GM23338 (cell line): Measurements from ENCODE around the gene PGBD5. TPM values are rescaled to one million over a fixed set of nuclear protein-coding genes. Genes with fewer than 3 reads are reported as not detected.

ENCODE experiments used
- ATAC-seq: fragments of 200-7000 bp; cut with Tn5 transposase; 3 replicates; pipeline ENCODE4 v1.9.1; 2020
- DNase-seq: peaks from one replicate; pipeline ENCODE4 v3.0.0-alpha.2; 2015; ENCODE audit warnings: low spot score
- H2AFZ ChIP-seq: fragments of 200-600 bp; sonication (generic); 2 replicates; pipeline ENCODE4 v1.8.0; 2016; ENCODE audit warnings: antibody characterized with exemption, mild to moderate bottlenecking, moderate library complexity
- H3F3A ChIP-seq: fragments of 200-600 bp; sonication (generic); replicated peaks from 2 replicates; pipeline ENCODE4 v1.8.0; 2017; ENCODE audit warnings: antibody characterized with exemption, mixed run types, low read depth
- H3K27ac ChIP-seq: fragments of 200-600 bp; sonication (generic); 2 replicates; pipeline ENCODE4 v1.6.1; 2016; ENCODE audit warnings: low read depth
- H3K27me3 ChIP-seq: fragments of 200-600 bp; sonication (generic); 2 replicates; pipeline ENCODE4 v1.8.0; 2016; ENCODE audit warnings: mild to moderate bottlenecking, mixed run types, moderate library complexity; ENCODE audit not compliant: insufficient read depth
- H3K36me3 ChIP-seq: fragments of 200-600 bp; sonication (generic); 2 replicates; pipeline ENCODE4 v1.8.0; 2016; ENCODE audit warnings: mild to moderate bottlenecking; ENCODE audit not compliant: insufficient read depth
- H3K4me1 ChIP-seq: fragments of 200-600 bp; sonication (generic); 2 replicates; pipeline ENCODE4 v1.8.0; 2016; ENCODE audit warnings: mild to moderate bottlenecking, moderate library complexity; ENCODE audit not compliant: insufficient read depth
- H3K4me2 ChIP-seq: fragments of 200-600 bp; sonication (generic); 2 replicates; pipeline ENCODE4 v1.7.1; 2017; ENCODE audit warnings: mixed run types
- H3K4me3 ChIP-seq: fragments of 200-600 bp; sonication (generic); 2 replicates; pipeline ENCODE4 v1.6.1; 2016; ENCODE audit warnings: mixed run types
- H3K79me2 ChIP-seq: fragments of 200-600 bp; sonication (generic); replicated peaks from 2 replicates; pipeline ENCODE4 v1.8.0; 2017; ENCODE audit warnings: mild to moderate bottlenecking; ENCODE audit not compliant: insufficient read depth
- H3K9me2 ChIP-seq: fragments of 200-600 bp; sonication (generic); 2 replicates; pipeline ENCODE4 v1.8.0; 2017; ENCODE audit not compliant: insufficient read depth
- H4K20me1 ChIP-seq: fragments of 200-600 bp; sonication (generic); replicated peaks from 2 replicates; pipeline ENCODE4 v1.8.0; 2017; ENCODE audit warnings: mild to moderate bottlenecking; ENCODE audit not compliant: insufficient read depth
- H3K27ac Mint-ChIP-seq: 2 replicates; pipeline ENCODE4 v1.8.0; 2020; ENCODE audit warnings: inconsistent platforms, mild to moderate bottlenecking, moderate library complexity, mixed read lengths
- H3K27me3 Mint-ChIP-seq: 3 replicates; pipeline ENCODE4 v1.8.0; 2022; ENCODE audit warnings: low read depth, mild to moderate bottlenecking, moderate library complexity, mixed read lengths, inconsistent platforms; ENCODE audit not compliant: insufficient read depth, poor library complexity
- H3K36me3 Mint-ChIP-seq: 3 replicates; pipeline ENCODE4 v1.8.0; 2021; ENCODE audit warnings: low read depth, mild to moderate bottlenecking, inconsistent platforms, moderate library complexity, mixed read lengths
- H3K4me1 Mint-ChIP-seq: 3 replicates; pipeline ENCODE4 v1.8.0; 2020; ENCODE audit warnings: mild to moderate bottlenecking, inconsistent platforms, mixed read lengths
- H3K4me3 Mint-ChIP-seq: 3 replicates; pipeline ENCODE4 v1.8.0; 2021; ENCODE audit warnings: moderate library complexity, mild to moderate bottlenecking, inconsistent platforms, mixed read lengths
- H3K9me3 Mint-ChIP-seq: 3 replicates; pipeline ENCODE4 v1.8.0; 2020; ENCODE audit warnings: moderate library complexity, mild to moderate bottlenecking, inconsistent platforms, mixed read lengths
- CREB1 ChIP-seq: fragments of 250-450 bp; sonication (Bioruptor Pico); IDR thresholded peaks from 2 replicates; pipeline ENCODE4 v1.5.0; 2020; ENCODE audit warnings: low read depth, mild to moderate bottlenecking, moderate library complexity
- EZH2 ChIP-seq: fragments of 200-600 bp; sonication (generic); IDR thresholded peaks from one replicate; pipeline ENCODE4 v1.8.0; 2017; ENCODE audit warnings: antibody characterized with exemption, mild to moderate bottlenecking, low read depth; ENCODE audit not compliant: unreplicated experiment
- EZH2phosphoT487 ChIP-seq: fragments of 200-600 bp; sonication (generic); IDR thresholded peaks from one replicate; pipeline ENCODE4 v1.8.1; 2018; ENCODE audit warnings: antibody characterized with exemption; ENCODE audit not compliant: unreplicated experiment
- JUNB ChIP-seq: IDR thresholded peaks from one replicate; pipeline ENCODE4 v1.6.1; 2016; ENCODE audit warnings: antibody characterized with exemption; ENCODE audit not compliant: unreplicated experiment
- NANOG ChIP-seq: IDR thresholded peaks from 2 replicates; pipeline ENCODE4 v1.6.1; 2016; ENCODE audit warnings: antibody characterized with exemption, borderline replicate concordance
- POLR2AphosphoS5 ChIP-seq: IDR thresholded peaks from 2 replicates; pipeline ENCODE4 v1.6.1; 2016; ENCODE audit warnings: antibody characterized with exemption, low read depth
- STAT1 ChIP-seq: IDR thresholded peaks from one replicate; pipeline ENCODE4 v1.6.1; 2016; ENCODE audit warnings: antibody characterized with exemption; ENCODE audit not compliant: unreplicated experiment
- ZNF331 ChIP-seq: fragments of 250-450 bp; sonication (Bioruptor Pico); IDR thresholded peaks from 2 replicates; pipeline ENCODE4 v1.5.0; 2020; ENCODE audit warnings: low read depth, mild to moderate bottlenecking, moderate library complexity
- polyA plus RNA-seq: library from polyadenylated mRNA; unstranded; fragments of >200 nt; fragmentation: Nextera tagmentation; extraction: Ambion mirVana; gene quantifications from 2 replicates; pipeline ENCODE4 v1.2.1, GENCODE V29; 2016
- total RNA-seq: library from RNA; depleted of rRNA; stranded (reverse); fragments of >200 nt; shearing (Covaris generic); gene quantifications from 2 replicates; pipeline ENCODE4 v1.2.3, GENCODE V29; 2014
- TF ChIP-seq, protein P1 (sequence below): IDR thresholded peaks from 2 replicates; pipeline ENCODE4 v1.6.1; 2016; ENCODE audit warnings: antibody characterized with exemption
- TF ChIP-seq, protein P2 (sequence below), 2 experiments: fragments of 200-600 bp in 1 of 2; sonication (generic) in 1 of 2; conservative IDR thresholded peaks; 2 replicates each; pipeline versions ENCODE4 v1.5.1 to v1.6.1; 2016 to 2017; ENCODE audit warnings: antibody characterized with exemption in 2 of 2, low read depth in 2 of 2, mild to moderate bottlenecking in 2 of 2, moderate library complexity in 1 of 2
- TF ChIP-seq, protein P3 (sequence below): fragments of 250-450 bp; sonication (Bioruptor Pico); IDR thresholded peaks from 2 replicates; pipeline ENCODE4 v1.5.0; 2020; ENCODE audit warnings: mild to moderate bottlenecking, moderate library complexity

Gene PGBD5
- total and polyA plus RNA-seq, 2 experiments from 2014 or later = 3.4 to 16.6 TPM

DNA sequence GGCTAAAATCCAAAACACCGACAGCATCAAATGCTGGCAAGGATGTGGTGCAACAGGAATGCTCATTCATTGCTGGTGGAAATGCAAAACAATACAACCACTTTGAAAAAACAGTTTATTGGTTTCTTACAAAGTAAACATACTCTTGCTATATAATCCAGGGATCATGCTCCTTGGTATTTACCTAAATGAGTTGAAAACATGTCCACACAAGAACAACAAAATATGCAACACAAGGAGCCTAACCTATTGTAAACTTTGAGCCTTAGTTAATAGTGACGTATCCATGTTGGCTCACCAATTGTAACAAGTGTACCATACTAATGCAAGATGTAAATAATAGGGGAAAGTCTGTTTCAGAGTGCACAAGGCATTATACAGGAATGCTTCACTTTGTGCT, 37.2 kb upstream of the PGBD5 start (continued):
- TF ChIP-seq, protein P1, sequence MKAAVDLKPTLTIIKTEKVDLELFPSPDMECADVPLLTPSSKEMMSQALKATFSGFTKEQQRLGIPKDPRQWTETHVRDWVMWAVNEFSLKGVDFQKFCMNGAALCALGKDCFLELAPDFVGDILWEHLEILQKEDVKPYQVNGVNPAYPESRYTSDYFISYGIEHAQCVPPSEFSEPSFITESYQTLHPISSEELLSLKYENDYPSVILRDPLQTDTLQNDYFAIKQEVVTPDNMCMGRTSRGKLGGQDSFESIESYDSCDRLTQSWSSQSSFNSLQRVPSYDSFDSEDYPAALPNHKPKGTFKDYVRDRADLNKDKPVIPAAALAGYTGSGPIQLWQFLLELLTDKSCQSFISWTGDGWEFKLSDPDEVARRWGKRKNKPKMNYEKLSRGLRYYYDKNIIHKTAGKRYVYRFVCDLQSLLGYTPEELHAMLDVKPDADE = no peak
- TF ChIP-seq STAT1 = no peak
- TF ChIP-seq EZH2 = no peak
- TF ChIP-seq, protein P2, sequence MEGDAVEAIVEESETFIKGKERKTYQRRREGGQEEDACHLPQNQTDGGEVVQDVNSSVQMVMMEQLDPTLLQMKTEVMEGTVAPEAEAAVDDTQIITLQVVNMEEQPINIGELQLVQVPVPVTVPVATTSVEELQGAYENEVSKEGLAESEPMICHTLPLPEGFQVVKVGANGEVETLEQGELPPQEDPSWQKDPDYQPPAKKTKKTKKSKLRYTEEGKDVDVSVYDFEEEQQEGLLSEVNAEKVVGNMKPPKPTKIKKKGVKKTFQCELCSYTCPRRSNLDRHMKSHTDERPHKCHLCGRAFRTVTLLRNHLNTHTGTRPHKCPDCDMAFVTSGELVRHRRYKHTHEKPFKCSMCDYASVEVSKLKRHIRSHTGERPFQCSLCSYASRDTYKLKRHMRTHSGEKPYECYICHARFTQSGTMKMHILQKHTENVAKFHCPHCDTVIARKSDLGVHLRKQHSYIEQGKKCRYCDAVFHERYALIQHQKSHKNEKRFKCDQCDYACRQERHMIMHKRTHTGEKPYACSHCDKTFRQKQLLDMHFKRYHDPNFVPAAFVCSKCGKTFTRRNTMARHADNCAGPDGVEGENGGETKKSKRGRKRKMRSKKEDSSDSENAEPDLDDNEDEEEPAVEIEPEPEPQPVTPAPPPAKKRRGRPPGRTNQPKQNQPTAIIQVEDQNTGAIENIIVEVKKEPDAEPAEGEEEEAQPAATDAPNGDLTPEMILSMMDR (conservative IDR thresholded peaks at IDR 0.05; ENCODE audit: low read depth in 2 of 2) = no peak
- TF ChIP-seq JUNB = no peak
- TF ChIP-seq ZNF331 (CRISPR knock-in tag) = no peak

DNA sequence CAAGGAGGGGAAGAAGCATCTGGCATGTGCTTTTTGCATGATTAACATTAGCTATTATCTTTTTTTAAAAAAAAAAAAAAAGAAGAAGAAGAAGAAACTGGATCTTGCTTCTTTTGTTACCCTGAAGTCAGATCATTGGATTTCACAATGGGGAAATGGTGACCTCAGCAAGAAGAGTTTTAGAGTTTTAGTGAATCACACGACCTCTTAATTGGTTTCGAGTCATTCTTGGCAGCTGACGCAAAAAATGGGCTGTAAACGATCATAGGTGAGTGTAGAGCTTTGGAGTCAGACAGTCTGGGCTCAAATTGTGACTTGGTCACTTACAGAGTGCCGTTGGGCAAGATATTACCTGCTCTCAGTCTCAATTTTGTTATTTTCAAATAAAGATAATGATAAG, 33.3 kb upstream of the PGBD5 start:
- Histone ChIP-seq H3K27me3 (no peaks in the 10 kb centered on the region), H3K4me2 (no peak overlapping the region), H3K27ac (no peak overlapping the region), H3K79me2 (no peaks in the 10 kb centered on the region), H3K4me3 (no peak overlapping the region), H4K20me1 (no peaks in the 10 kb centered on the region), H2AFZ (no peak overlapping the region), H3K4me1 (peaks cover 9% of the 10 kb centered on the region; the same call in 1 of the 2 replicates), H3K9me2 (peaks cover 5% of the 10 kb centered on the region; the same call in 1 of the 2 replicates), H3F3A (no peaks in the 10 kb centered on the region), H3K36me3 (no peaks in the 10 kb centered on the region)
- ATAC-seq = no peak
- Mint-ChIP-seq H3K4me1 (peaks cover 8% of the 10 kb centered on the region; the same call in 2 of the 3 replicates), H3K27ac (no peak overlapping the region), H3K27me3 (peaks cover 2% of the 10 kb centered on the region), H3K4me3 (no peak overlapping the region), H3K9me3 (no peaks in the 10 kb centered on the region), H3K36me3 (no peaks in the 10 kb centered on the region)
- DNase-seq = no peak
- no peak for TF ChIP-seq CREB1 (CRISPR knock-in tag)
- TF ChIP-seq EZH2phosphoT487 = no peak
- TF ChIP-seq POLR2AphosphoS5 = no peak
- TF ChIP-seq, protein P2 (conservative IDR thresholded peaks at IDR 0.05; ENCODE audit: low read depth in 2 of 2) = no peak
- no peak for TF ChIP-seq NANOG
- TF ChIP-seq, protein P3, sequence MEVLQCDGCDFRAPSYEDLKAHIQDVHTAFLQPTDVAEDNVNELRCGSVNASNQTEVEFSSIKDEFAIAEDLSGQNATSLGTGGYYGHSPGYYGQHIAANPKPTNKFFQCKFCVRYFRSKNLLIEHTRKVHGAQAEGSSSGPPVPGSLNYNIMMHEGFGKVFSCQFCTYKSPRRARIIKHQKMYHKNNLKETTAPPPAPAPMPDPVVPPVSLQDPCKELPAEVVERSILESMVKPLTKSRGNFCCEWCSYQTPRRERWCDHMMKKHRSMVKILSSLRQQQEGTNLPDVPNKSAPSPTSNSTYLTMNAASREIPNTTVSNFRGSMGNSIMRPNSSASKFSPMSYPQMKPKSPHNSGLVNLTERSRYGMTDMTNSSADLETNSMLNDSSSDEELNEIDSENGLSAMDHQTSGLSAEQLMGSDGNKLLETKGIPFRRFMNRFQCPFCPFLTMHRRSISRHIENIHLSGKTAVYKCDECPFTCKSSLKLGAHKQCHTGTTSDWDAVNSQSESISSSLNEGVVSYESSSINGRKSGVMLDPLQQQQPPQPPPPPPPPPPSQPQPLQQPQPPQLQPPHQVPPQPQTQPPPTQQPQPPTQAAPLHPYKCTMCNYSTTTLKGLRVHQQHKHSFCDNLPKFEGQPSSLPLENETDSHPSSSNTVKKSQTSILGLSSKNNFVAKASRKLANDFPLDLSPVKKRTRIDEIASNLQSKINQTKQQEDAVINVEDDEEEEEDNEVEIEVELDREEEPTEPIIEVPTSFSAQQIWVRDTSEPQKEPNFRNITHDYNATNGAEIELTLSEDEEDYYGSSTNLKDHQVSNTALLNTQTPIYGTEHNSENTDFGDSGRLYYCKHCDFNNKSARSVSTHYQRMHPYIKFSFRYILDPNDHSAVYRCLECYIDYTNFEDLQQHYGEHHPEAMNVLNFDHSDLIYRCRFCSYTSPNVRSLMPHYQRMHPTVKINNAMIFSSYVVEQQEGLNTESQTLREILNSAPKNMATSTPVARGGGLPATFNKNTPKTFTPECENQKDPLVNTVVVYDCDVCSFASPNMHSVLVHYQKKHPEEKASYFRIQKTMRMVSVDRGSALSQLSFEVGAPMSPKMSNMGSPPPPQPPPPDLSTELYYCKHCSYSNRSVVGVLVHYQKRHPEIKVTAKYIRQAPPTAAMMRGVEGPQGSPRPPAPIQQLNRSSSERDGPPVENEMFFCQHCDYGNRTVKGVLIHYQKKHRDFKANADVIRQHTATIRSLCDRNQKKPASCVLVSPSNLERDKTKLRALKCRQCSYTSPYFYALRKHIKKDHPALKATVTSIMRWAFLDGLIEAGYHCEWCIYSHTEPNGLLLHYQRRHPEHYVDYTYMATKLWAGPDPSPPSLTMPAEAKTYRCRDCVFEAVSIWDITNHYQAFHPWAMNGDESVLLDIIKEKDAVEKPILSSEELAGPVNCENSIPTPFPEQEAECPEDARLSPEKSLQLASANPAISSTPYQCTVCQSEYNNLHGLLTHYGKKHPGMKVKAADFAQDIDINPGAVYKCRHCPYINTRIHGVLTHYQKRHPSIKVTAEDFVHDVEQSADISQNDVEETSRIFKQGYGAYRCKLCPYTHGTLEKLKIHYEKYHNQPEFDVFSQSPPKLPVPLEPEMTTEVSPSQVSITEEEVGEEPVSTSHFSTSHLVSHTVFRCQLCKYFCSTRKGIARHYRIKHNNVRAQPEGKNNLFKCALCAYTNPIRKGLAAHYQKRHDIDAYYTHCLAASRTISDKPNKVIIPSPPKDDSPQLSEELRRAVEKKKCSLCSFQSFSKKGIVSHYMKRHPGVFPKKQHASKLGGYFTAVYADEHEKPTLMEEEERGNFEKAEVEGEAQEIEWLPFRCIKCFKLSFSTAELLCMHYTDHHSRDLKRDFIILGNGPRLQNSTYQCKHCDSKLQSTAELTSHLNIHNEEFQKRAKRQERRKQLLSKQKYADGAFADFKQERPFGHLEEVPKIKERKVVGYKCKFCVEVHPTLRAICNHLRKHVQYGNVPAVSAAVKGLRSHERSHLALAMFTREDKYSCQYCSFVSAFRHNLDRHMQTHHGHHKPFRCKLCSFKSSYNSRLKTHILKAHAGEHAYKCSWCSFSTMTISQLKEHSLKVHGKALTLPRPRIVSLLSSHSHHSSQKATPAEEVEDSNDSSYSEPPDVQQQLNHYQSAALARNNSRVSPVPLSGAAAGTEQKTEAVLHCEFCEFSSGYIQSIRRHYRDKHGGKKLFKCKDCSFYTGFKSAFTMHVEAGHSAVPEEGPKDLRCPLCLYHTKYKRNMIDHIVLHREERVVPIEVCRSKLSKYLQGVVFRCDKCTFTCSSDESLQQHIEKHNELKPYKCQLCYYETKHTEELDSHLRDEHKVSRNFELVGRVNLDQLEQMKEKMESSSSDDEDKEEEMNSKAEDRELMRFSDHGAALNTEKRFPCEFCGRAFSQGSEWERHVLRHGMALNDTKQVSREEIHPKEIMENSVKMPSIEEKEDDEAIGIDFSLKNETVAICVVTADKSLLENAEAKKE (CRISPR knock-in tag) = no peak
- TF ChIP-seq EZH2 = no peak
- no peak for TF ChIP-seq STAT1
- no peak for TF ChIP-seq JUNB
